Endothelial cell of umbilical vein (primary cell): ENCODE data around the gene ZP3. TPM values are rescaled to one million over a fixed set of nuclear protein-coding genes. Genes with fewer than 3 reads are reported as not detected.
"Not testable (repeated sequence)": the region's sequence is repeated elsewhere in the genome, so short reads cannot be mapped to it uniquely, and the experiment has no call there.

Experiments used
- BruUV-seq: library from RNA; stranded (reverse); fragments of 400-500 nt; replicated peaks from 2 replicates; lab custom pipeline; 2021; lab: Mats Ljungman, UMichigan
- CTCF ChIA-PET: fragments of 300-600, 350-600 bp; sonication (Branson Sonifier 250); formaldehyde crosslinking; loops from one replicate; lab custom pipeline; 2021; ENCODE audit warnings: antibody characterized with exemption, inconsistent platforms; lab: Charles Lee
- POLR2A ChIA-PET: fragments of 300-600, 350-600 bp; sonication (Branson Sonifier 250); formaldehyde crosslinking; loops from one replicate; lab custom pipeline; 2021; ENCODE audit warnings: antibody characterized with exemption, inconsistent platforms; lab: Charles Lee
- DNase-seq: peaks from one replicate; pipeline ENCODE4 v3.0.0-alpha.2; 2011; ENCODE audit warnings: low read depth, low spot score
- FAIRE-seq: peaks from 2 replicates; lab custom pipeline; 2011; peaks lifted over from hg19 to GRCh38; lab: Jason Lieb, UNC
- H2AFZ ChIP-seq: 2 replicates; pipeline ENCODE4 v1.6.0; 2012; ENCODE audit warnings: low read depth, low read length, control low read depth, inconsistent platforms
- H3K27ac ChIP-seq: 2 replicates; pipeline ENCODE4 v1.5.1; 2011; ENCODE audit warnings: low read depth, mild to moderate bottlenecking, control low read depth, low read length, moderate library complexity; ENCODE audit not compliant: insufficient read depth
- H3K27me3 ChIP-seq, 2 experiments: 2 replicates each; pipeline versions ENCODE4 v1.6.0 to v1.6.1; 2011; ENCODE audit warnings: low read length in 2 of 2, mixed read lengths in 1 of 2; ENCODE audit not compliant: control insufficient read depth in 2 of 2, insufficient read depth in 2 of 2
- H3K36me3 ChIP-seq, 2 experiments: 2 replicates in 1 of 2; 3 replicates in 1 of 2; pipeline ENCODE4 v1.5.1; 2011; ENCODE audit warnings: low read length in 2 of 2, mild to moderate bottlenecking in 1 of 2, moderate library complexity in 1 of 2; ENCODE audit not compliant: control insufficient read depth in 2 of 2, insufficient read depth in 2 of 2; ENCODE audit errors: extremely low read depth in 1 of 2
- H3K4me1 ChIP-seq: 3 replicates; pipeline ENCODE4 v1.5.1; 2011; ENCODE audit warnings: mild to moderate bottlenecking, low read length; ENCODE audit not compliant: control insufficient read depth, insufficient read depth; ENCODE audit errors: extremely low read depth
- H3K4me2 ChIP-seq: 2 replicates; pipeline ENCODE4 v1.6.1; 2011; ENCODE audit warnings: low read length, control low read depth, mixed read lengths; ENCODE audit not compliant: insufficient read depth
- H3K4me3 ChIP-seq, 3 experiments: fragments of 200-600 bp in 1 of 3; sonication (generic), shearing (Covaris generic) in 1 of 3; replicated peaks in 1 of 3; 2 replicates each; pipeline ENCODE4 v1.5.1; 2011 to 2016; ENCODE audit warnings: control low read depth in 3 of 3, low read length in 3 of 3, mild to moderate bottlenecking in 2 of 3, inconsistent platforms in 1 of 3, low read depth in 1 of 3, moderate library complexity in 1 of 3; ENCODE audit not compliant: insufficient read depth in 1 of 3
- H3K79me2 ChIP-seq: 2 replicates; pipeline ENCODE4 v1.6.0; 2012; ENCODE audit warnings: low read length, inconsistent platforms; ENCODE audit not compliant: control insufficient read depth, insufficient read depth
- H3K9ac ChIP-seq: replicated peaks from 2 replicates; pipeline ENCODE3; 2011; ENCODE audit warnings: low read length, control low read depth; ENCODE audit not compliant: insufficient read depth; ENCODE audit errors: extremely low read depth
- H3K9me1 ChIP-seq: replicated peaks from 3 replicates; pipeline ENCODE4 v1.6.0; 2011; ENCODE audit warnings: mild to moderate bottlenecking, low read length; ENCODE audit not compliant: control insufficient read depth, insufficient read depth; ENCODE audit errors: extremely low read depth
- H3K9me3 ChIP-seq: replicated peaks from 2 replicates; pipeline ENCODE4 v1.5.1; 2012; ENCODE audit warnings: low read length, inconsistent platforms; ENCODE audit not compliant: control insufficient read depth, insufficient read depth
- H4K20me1 ChIP-seq: replicated peaks from 2 replicates; pipeline ENCODE3; 2011; ENCODE audit warnings: mild to moderate bottlenecking, low read length; ENCODE audit not compliant: control insufficient read depth, insufficient read depth; ENCODE audit errors: extremely low read depth
- EZH2 ChIP-seq: IDR thresholded peaks from 2 replicates; pipeline ENCODE4 v1.6.1; 2012; ENCODE audit warnings: borderline replicate concordance, low read depth, mild to moderate bottlenecking, moderate library complexity, low read length, inconsistent platforms; ENCODE audit not compliant: severe bottlenecking
- FOS ChIP-seq: IDR thresholded peaks from 2 replicates; pipeline ENCODE4 v1.6.1; 2011; ENCODE audit warnings: mild to moderate bottlenecking, low read length, moderate library complexity, borderline replicate concordance; ENCODE audit not compliant: insufficient read depth
- POLR2A ChIP-seq: IDR thresholded peaks from 2 replicates; pipeline ENCODE4 v1.6.1; 2012; ENCODE audit warnings: low read depth, mild to moderate bottlenecking, control low read depth, low read length
- POLR2AphosphoS5 ChIP-seq: IDR thresholded peaks from 2 replicates; pipeline ENCODE4 v1.6.1; 2012; ENCODE audit warnings: low read depth, mild to moderate bottlenecking, control low read depth, low read length, moderate library complexity; ENCODE audit not compliant: insufficient read depth
- dilution Hi-C: fragments of 300-500 bp; cut with MboI; formaldehyde crosslinking; loops from one replicate; pipeline ENCODE4 v1.15.0; 2019; ENCODE audit warnings: low sequenced_read_pairs; ENCODE audit not compliant: extremely low pct_ligation_motif_present
- intact Hi-C: fragments of 100-400 bp; cut with micrococcal nuclease; formaldehyde crosslinking; loops from one replicate; pipeline ENCODE4 v1.10.0; 2022
- polyA plus RNA-seq, 4 experiments: library from polyadenylated mRNA; depleted of rRNA in 3 of 4; stranded (reverse) in 3 of 4; unstranded in 1 of 4; fragments of >200 nt; gene quantifications; 2 replicates each; pipeline versions ENCODE4 v1.2.1 to v1.2.3, GENCODE V29; 2011 to 2012; ENCODE audit warnings: missing spikeins in 1 of 4
- total RNA-seq: library from RNA; stranded (reverse); gene quantifications from 2 replicates; pipeline ENCODE4 v1.2.3, GENCODE V29; 2021

The ZP3 gene
- total and polyA plus RNA-seq, 2 donors (not counting 3 experiments of a cell fraction or from before 2014, with no cell fraction given): 3.0 to 4.0 TPM

DNA sequence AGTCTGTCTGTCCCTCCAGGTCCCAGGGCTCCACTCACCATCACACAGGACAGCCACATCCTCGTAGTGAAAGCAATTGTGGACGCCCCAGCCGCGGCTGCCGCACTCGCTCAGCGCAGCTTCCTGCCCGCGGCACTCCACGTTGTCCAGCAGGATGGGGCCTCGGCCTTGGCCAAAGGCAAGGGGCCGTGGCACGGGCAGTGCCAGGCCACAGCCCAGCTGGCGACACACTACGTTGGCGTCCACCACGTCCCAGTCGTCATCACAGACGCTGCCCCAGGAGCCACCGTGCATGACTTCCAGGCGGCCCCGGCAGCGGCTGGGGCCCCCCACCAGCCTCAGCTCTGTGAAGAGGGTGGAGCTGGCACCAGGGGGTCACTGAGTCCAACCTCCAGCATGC is 24.5 kb upstream of the ZP3 start:
- no peak for FAIRE-seq
- no peak for TF ChIP-seq POLR2AphosphoS5
- no peak for TF ChIP-seq EZH2
- no peak for TF ChIP-seq FOS
- no peak for TF ChIP-seq POLR2A
- Histone ChIP-seq H3K4me3 (no peak overlapping the region), H2AFZ (no peak overlapping the region), H3K79me2 (no peaks in the 10 kb centered on the region), H4K20me1 (no peaks in the 10 kb centered on the region), H3K9me1 (no peaks in the 10 kb centered on the region), H3K4me2 (no peak overlapping the region), H3K4me1 (no peaks in the 10 kb centered on the region), H3K9me3 (no peaks in the 10 kb centered on the region), H3K27me3 (no peaks in the 10 kb centered on the region), H3K36me3 (no peaks in the 10 kb centered on the region), H3K27ac (no peak overlapping the region), H3K9ac (no peak overlapping the region)
- DNase-seq: no peak
- intact Hi-C loops (no loop called here), dilution Hi-C loops (no loop called here)
- no TSS peak for BruUV-seq
- ChIA-PET POLR2A (no interaction called here), CTCF (no interaction called here)

GRCh38 chr7:76403097-76403496 is 21.7 kb upstream of the ZP3 start:
- H3K27ac ChIP-seq, H4K20me1 ChIP-seq, FAIRE-seq, H3K4me1 ChIP-seq, H3K9me1 ChIP-seq, BruUV-seq, H3K79me2 ChIP-seq, dilution Hi-C loops, H3K36me3 ChIP-seq, H3K9me3 ChIP-seq, H3K27me3 ChIP-seq, H2AFZ ChIP-seq, CTCF ChIA-PET, DNase-seq, H3K4me2 ChIP-seq, H3K9ac ChIP-seq, H3K4me3 ChIP-seq, intact Hi-C loops, POLR2A ChIA-PET: not testable (repeated sequence)
